Measurements from ENCODE around the gene FSTL1.
"Not testable (repeated sequence)": the region's sequence is repeated elsewhere in the genome, so short reads cannot be mapped to it uniquely, and the experiment has no call there.

FSTL1 gene

GRCh38 chr3:120418866-120419490 lies 31.8 kb downstream of the FSTL1 start:
- no peak for DNase-seq (ENCODE audit: low read depth in 3 of 3, low spot score in 1 of 3)

GRCh38 chr3:120418446-120418845 lies 32.3 kb downstream of the FSTL1 start:
- DNase-seq (ENCODE audit: low read depth in 3 of 3, low spot score in 1 of 3): no peak

- DNase-seq (ENCODE audit: low read depth in 3 of 3, low spot score in 1 of 3): peak; percentile 47 to 73 (median 59)
These were observed 33.4 kb downstream of the FSTL1 start for GRCh38 chr3:120417272-120417911.

DNA sequence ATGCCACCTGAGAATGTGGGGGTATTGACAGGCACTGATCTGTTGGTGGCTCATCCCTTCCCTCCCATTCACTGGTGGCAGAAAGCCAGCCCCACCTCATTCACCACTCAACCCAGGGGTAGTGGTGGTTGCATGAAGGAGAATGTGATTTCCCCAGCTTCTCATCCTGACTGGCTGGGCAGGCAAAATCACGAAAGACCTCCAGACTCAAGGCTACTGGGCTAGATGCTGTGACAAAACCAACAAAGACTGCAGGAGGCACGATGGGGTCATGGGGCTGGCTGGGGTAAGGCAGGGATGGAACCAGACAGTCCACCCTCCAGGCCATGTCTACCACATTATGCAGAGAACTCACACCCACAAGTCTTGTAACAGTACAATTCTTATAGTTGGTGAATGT lies 33.9 kb downstream of the FSTL1 start:
- no peak for DNase-seq (ENCODE audit: low read depth in 3 of 3, low spot score in 1 of 3)

GRCh38 chr3:120415756-120416155 lies 35.0 kb downstream of the FSTL1 start:
- DNase-seq (ENCODE audit: low read depth in 3 of 3, low spot score in 1 of 3): no peak

GRCh38 chr3:120410541-120410940 lies 40.3 kb downstream of the FSTL1 start:
- DNase-seq (ENCODE audit: low read depth in 3 of 3, low spot score in 1 of 3): no peak

GRCh38 chr3:120410116-120410515 lies 40.7 kb downstream of the FSTL1 start:
- no peak for DNase-seq (ENCODE audit: low read depth in 3 of 3, low spot score in 1 of 3)

DNA sequence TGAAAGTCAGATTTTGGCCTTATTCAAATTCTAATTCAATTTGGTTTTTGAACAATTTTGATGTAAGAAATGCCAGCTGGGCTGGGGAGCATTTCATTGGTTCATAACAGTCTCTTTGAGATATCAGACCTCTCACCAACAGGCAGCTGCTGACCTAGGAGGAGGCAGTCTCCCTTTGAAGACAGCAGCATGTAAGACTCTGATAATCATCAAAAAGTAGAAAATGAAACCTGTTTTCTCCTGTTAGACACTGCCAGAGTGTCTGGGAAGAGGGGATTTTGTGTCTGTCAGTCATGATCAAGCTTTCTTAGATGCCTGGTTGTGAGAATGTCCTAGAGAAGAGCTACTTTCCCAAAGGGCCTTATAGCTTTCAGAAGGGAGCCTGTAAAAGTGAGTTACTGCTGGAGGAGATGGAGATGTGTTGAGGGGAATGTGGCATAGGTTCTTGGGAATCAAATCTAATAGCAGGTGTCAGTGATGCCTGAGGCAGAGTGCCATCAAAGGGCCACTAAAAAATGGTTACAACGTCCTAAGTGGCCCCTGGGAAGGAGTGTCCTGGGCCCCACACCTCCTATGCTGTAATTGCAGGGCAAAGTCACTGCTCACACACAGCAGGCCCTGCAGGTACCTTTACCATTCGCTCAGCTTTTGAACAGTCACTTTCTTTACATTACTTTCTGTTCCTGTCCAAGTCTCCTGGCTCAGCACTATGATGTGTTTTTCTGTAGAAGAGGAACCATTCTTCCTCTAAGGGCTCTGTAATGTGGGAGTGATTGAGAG lies 43.1 kb downstream of the FSTL1 start:
- DNase-seq (ENCODE audit: low read depth in 3 of 3, low spot score in 1 of 3): no peak

- no peak for DNase-seq (ENCODE audit: low read depth in 3 of 3, low spot score in 1 of 3)
These were observed 45.9 kb downstream of the FSTL1 start for GRCh38 chr3:120404876-120405275.

DNA sequence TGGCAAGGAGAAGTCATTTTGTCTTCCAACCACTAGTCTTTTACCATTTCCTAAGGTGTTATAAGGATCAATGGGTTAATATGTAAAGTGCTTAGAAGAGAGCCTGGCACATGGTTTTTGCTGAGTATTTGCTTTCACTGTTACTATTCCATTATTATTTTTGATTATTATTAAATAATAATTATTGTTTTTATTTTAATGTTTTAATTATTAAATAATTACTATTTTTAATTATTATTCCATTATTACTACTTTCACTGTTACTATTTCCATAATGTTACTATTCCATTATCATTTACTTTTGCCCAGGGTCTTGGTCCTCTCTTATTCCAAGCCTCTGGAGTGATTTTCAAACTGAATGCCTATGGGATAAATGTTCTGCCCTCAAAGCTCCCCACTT lies 48.5 kb downstream of the FSTL1 start:
- DNase-seq (ENCODE audit: low read depth in 3 of 3, low spot score in 1 of 3): no peak

DNA sequence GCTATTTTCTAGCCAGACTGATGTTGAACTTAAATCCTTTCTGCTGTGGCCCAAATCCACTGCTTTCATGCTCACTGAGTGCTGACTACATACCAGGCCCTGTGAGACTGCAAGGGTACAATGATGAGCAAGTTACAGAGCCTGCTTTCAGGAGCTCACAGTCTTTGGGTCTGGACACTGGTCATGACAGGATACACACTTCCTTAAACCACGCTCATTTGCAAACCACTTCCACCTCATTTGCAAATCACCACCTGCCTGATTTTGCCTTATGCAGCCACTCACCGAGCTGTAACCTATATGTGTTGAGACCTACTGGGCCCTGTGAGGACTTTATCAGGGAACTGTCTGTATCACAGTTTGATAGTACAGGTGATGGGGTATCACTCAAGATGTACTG lies 51.4 kb downstream of the FSTL1 start:
- DNase-seq (ENCODE audit: low read depth in 3 of 3, low spot score in 1 of 3): no peak

- no peak for DNase-seq (ENCODE audit: low read depth in 3 of 3, low spot score in 1 of 3)
These were observed 54.3 kb downstream of the FSTL1 start for GRCh38 chr3:120396469-120396868.

GRCh38 chr3:120394347-120394746 lies 56.4 kb downstream of the FSTL1 start:
- DNase-seq (ENCODE audit: low read depth in 3 of 3, low spot score in 1 of 3): no peak

DNA sequence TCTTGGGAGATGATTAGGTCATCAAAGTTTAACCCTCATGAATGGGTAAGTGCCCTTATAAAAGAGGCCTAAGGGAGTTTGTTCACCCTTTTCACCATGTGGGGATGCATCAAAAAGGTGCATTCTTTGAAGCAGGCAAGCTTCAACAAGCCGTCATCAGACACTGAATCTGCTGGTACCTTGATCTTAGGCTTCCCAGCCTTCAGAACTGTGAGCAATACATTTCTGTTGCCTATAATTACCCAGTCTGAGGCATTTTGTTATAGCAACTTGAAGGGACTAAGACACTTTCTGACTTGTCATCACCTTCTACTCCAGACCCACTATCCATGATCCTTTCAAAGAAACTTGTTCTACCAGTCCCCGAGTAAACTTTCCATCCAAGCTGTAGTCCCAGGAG lies 57.0 kb downstream of the FSTL1 start:
- DNase-seq (ENCODE audit: low read depth in 3 of 3, low spot score in 1 of 3): no peak

GRCh38 chr3:120393243-120393642 lies 57.5 kb downstream of the FSTL1 start:
- no peak for DNase-seq (ENCODE audit: low read depth in 3 of 3, low spot score in 1 of 3)

- DNase-seq (ENCODE audit: low read depth in 3 of 3, low spot score in 1 of 3): no peak
These were observed 67.8 kb downstream of the FSTL1 start for GRCh38 chr3:120382941-120383447.

- DNase-seq (ENCODE audit: low read depth in 3 of 3, low spot score in 1 of 3): no peak
These were observed 69.3 kb downstream of the FSTL1 start for GRCh38 chr3:120381503-120381902.

GRCh38 chr3:120377948-120378347 lies 72.8 kb downstream of the FSTL1 start:
- not testable (repeated sequence) for DNase-seq (ENCODE audit: low read depth in 3 of 3, low spot score in 1 of 3)

- no peak for DNase-seq (ENCODE audit: low read depth in 3 of 3, low spot score in 1 of 3)
These were observed 80.3 kb downstream of the FSTL1 start for GRCh38 chr3:120370463-120370862.

DNA sequence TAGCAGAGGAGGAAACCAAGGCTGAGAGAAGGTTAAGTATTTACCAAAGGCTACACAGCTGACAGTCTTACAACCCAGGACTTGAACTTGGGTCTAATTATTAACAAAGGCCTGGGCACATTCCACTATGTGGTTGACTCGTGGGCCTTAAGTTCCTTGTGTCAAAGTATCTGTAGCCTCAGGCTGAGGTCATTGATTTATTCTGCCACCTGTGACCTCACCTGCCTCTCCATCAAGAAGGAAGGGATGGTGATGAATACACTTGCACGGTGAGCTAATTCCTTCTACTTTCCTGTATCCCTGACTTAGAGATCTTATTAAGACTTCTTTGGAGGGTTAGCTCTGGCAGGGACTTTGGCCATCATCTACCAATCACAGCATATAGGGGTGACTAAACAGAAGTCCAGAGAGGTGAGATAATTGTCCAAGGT lies 81.7 kb downstream of the FSTL1 start:
- no peak for DNase-seq (ENCODE audit: low read depth in 3 of 3, low spot score in 1 of 3)

DNA sequence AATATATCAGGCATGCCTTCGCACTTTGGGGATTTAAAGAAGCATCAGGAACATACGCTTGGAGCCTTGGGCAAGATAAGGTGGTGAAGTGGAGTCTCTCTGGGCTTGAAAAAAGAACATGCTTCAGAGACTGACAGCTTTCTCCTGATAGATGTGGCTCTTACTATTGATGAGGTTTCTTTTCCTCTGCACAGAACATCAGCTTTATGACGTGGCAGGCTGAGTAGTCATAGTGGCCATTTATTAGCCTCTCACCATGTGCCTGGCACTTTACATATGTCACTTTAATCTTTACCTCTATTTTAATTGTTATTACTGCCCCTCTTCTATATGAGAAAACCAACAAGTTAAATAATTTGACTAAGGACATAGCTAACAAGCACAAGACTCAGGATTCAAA lies 82.6 kb downstream of the FSTL1 start:
- DNase-seq (ENCODE audit: low read depth in 3 of 3, low spot score in 1 of 3): no peak

GRCh38 chr3:120364821-120365220 lies 86.0 kb downstream of the FSTL1 start:
- DNase-seq (ENCODE audit: low read depth in 3 of 3, low spot score in 1 of 3): no peak

Measured in stimulated activated CD4-positive, alpha-beta T cell treated with anti-CD3 and anti-CD28 coated beads, TNF-alpha, amount 100 ng/mL, for 1 hour (primary cell).